HG02885 (cell line): ENCODE measurements around the gene YY1AP1.
"Not testable (repeated sequence)": the region's sequence is repeated elsewhere in the genome, so short reads cannot be mapped to it uniquely, and the experiment has no call there.

Experiments
- ATAC-seq: cut with Tn5 transposase; IDR thresholded peaks from one replicate; pipeline ENCODE4 v1.9.1; 2021; ENCODE audit warnings: mild to moderate bottlenecking; ENCODE audit not compliant: unreplicated experiment, poor library complexity

The YY1AP1 gene

GRCh38 chr1:155696524-155696923 is 8.0 kb upstream of the YY1AP1 start:
- no peak for ATAC-seq

- no peak for ATAC-seq
Observed at GRCh38 chr1:155695608-155696007, 7.0 kb upstream of the YY1AP1 start.

GRCh38 chr1:155695072-155695471 is 6.5 kb upstream of the YY1AP1 start:
- no peak for ATAC-seq

- no peak for ATAC-seq
Observed at GRCh38 chr1:155694167-155694566, 5.6 kb upstream of the YY1AP1 start.

- no peak for ATAC-seq
Observed at GRCh38 chr1:155691992-155692528, 3.5 kb upstream of the YY1AP1 start.

- ATAC-seq, result not testable (repeated sequence)
Observed at GRCh38 chr1:155689081-155689607, 570 bp upstream of the YY1AP1 start, which contains the start of gene DAP3. TSS of gene DAP3 (plus strand) at chr1:155689091. CDS start at chr1:155709780, 20,689 bp downstream.

GRCh38 chr1:155687705-155688323 is 760 bp downstream of the YY1AP1 start:
- not testable (repeated sequence) for ATAC-seq

- no peak for ATAC-seq
Observed at GRCh38 chr1:155681776-155682175, 6.8 kb downstream of the YY1AP1 start.

GRCh38 chr1:155680531-155680930 is 8.0 kb downstream of the YY1AP1 start:
- ATAC-seq, result no peak

- ATAC-seq, result not testable (repeated sequence)
Observed at GRCh38 chr1:155678992-155679391, 9.6 kb downstream of the YY1AP1 start.

- no peak for ATAC-seq
Observed at GRCh38 chr1:155678027-155678426, 10.5 kb downstream of the YY1AP1 start.

- no peak for ATAC-seq
Observed at GRCh38 chr1:155673003-155673402, 15.6 kb downstream of the YY1AP1 start.

GRCh38 chr1:155671750-155672149 is 16.8 kb downstream of the YY1AP1 start:
- ATAC-seq, result no peak

GRCh38 chr1:155669233-155670162 is 19.1 kb downstream of the YY1AP1 start:
- ATAC-seq, result no peak

- ATAC-seq, result not testable (repeated sequence)
Observed at GRCh38 chr1:155661239-155661638, 27.3 kb downstream of the YY1AP1 start.

- ATAC-seq, result no peak
Observed at GRCh38 chr1:155657463-155657862, 31.1 kb downstream of the YY1AP1 start.

- no peak for ATAC-seq
Observed at GRCh38 chr1:155652951-155653350, 35.6 kb downstream of the YY1AP1 start.

GRCh38 chr1:155651861-155652661 is 36.5 kb downstream of the YY1AP1 start:
- ATAC-seq, result no peak

- no peak for ATAC-seq
Observed at GRCh38 chr1:155650231-155650757, 38.3 kb downstream of the YY1AP1 start.

GRCh38 chr1:155649676-155650075 is 38.9 kb downstream of the YY1AP1 start:
- ATAC-seq, result no peak
